Activated CD8-positive, alpha-beta memory T cell treated with anti-CD3 and anti-CD28 coated beads for 4 hours (primary cell): ENCODE data around the gene RNPEPL1.

Source experiments
- DNase-seq, 2 donors: peaks; one replicate each; pipeline ENCODE4 v3.0.0-alpha.2; 2020; ENCODE audit warnings: low read depth in 2 of 2

The RNPEPL1 gene

DNA sequence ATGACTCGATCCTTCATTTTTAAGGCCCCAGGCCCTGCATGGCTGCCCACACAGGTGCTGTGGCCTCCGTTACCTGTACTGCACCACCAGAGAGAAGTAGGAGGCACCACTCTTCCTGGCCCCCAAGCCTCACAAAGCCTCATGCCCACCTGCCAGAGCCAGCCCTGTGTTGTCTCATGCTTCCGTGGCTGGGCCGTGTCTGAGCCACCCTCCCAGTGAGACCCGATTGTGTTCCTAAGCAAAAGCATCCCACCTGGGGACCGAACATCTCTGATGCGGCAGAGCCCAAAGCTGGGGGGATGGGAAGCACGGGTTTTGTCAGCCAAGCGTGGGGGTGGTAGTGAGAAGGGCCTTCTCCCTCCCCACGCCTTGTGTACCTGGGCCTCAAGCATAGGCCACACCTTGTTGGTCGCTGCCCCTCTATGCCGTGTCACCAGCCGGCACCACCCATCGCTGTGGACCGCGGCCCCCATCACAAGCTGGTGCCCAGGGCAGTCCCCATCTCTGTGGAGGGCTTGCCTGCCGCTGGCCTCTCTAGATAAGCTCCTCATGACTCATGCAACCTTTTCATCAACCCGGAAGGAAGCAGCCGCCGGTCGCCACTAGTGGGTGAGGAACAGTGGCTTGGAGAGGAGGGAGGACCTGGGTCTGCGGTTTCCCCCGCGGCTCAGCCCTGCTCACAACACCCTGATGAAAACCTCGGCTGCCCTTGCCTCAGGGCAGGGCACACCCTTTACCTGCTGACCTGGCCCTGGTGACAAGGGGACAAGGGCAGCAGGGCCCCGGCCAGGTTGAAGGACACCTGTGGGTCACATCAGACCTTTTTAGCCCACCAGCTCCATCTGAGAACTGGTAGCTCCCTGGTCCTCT is 2.7 kb upstream of the RNPEPL1 start:
- peak; percentile 79 to 86 for DNase-seq

DNA sequence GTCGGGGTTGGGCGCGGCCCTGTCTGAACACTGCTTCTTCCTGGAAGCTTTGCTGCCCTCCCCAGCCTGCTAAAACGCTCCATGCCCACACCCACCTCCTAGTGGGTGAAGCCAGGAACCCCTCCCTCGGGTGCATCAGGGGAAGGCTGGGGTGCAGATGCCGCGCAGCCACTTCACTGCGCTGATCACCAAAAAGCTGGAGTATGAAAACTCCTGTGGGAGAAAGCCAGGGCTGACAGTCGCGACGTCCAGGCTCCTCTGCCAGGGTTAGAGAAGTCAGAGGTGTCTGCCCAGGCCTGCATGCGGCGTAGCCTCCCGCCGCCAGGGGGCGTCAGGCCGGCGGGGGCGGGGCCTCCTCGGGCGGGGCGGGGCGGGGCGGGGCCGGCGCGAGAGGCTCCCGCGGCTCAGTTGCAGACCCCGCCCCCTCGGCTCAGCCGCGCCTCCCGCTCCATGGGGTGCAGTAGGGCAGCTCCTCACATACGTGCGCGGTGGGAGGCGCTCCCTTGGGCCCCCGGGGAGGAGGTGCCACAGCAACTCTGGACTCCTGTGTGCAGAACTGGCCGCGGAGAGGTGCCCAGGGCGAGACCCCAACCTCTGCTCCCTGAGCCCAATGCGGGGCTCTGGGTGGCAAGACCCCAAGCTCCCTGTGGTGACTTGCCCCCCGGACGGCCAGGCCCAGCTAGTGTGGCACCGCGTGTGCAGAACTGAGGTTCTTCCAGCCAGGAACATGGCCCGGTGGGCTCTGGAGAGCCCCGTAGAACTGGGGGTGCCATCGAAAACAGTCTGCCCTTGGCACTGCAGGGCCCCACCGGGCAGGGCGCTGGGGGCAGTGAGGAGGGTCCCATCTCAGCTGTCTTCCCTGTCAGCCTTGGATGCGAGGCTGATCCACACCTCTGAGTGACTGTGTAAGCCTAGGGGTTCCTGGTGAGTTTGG is 1.8 kb upstream of the RNPEPL1 start:
- peak; percentile 86 to 89 for DNase-seq

GRCh38 chr2:240567137-240567871 is 980 bp upstream of the RNPEPL1 start:
- no peak for DNase-seq

GRCh38 chr2:240568678-240569522 is 616 bp downstream of the RNPEPL1 start:
- DNase-seq: no peak

- no peak for DNase-seq
Observed at GRCh38 chr2:240569523-240569997, 1.3 kb downstream of the RNPEPL1 start.

GRCh38 chr2:240569998-240570530 is 1.8 kb downstream of the RNPEPL1 start:
- DNase-seq: no peak

DNA sequence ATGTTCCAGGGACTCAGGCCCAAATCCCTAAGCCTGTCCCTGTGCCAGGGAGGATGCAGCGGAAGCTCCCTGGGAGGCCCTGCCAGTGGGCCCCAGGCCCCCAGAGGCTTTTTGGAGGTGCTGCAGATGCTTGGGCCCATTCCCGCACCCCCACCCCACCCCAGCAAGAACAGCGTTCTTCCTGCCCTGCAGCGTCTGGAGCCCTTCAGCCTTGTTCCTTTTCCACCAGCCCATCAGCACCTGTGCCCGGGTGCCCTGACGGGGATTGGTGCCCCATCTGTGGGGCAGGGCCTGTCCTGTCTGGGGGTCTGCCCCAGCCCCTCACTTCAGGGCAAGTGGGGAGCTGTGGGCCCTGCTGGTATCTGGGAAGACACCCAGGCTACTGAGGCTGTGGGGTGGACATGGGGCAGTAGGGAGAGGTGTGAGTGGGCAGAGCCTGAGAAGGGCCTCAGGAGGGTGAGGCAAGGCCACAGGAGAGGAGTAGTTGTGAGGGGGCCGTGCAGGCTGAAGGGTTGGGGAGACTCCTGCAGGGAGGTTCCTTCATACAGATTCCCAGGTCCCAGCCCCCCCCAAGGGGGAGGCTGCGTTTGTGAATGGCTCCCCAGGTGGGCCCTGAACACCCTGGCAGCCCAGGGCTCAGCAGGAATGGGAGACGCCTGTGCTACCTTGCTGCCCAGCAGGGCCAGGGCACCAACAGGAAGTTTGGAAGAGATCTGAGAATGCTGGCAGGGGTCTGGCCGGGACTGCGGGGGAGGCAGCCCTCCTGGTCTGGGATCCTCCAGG is 2.4 kb downstream of the RNPEPL1 start:
- DNase-seq: no peak

GRCh38 chr2:240571314-240571973 is 3.2 kb downstream of the RNPEPL1 start:
- DNase-seq: no peak

GRCh38 chr2:240572141-240573031 is 4.1 kb downstream of the RNPEPL1 start:
- DNase-seq: no peak

DNA sequence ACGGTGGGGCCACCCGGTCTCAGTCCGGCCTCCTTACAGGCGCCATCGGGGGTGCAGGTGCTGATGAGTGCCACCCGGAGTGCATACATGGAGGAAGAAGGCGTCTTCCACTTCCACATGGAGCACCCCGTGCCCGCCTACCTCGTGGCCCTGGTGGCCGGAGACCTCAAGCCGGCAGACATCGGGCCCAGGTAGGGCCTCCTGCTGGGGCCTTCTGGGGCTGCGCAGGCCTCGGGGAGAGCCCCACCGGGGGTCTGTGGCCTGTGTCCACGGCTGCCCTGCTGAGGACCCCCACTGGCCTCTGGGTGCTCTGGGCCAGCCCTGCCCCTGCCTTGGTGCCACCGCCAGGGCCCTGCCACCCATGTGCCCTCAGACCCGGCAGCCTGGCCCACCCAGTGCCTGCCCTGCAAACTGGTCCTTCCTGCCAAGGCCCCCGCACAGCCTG is 4.8 kb downstream of the RNPEPL1 start:
- no peak for DNase-seq

- DNase-seq: no peak
Observed at GRCh38 chr2:240573516-240574385, 5.5 kb downstream of the RNPEPL1 start.

DNA sequence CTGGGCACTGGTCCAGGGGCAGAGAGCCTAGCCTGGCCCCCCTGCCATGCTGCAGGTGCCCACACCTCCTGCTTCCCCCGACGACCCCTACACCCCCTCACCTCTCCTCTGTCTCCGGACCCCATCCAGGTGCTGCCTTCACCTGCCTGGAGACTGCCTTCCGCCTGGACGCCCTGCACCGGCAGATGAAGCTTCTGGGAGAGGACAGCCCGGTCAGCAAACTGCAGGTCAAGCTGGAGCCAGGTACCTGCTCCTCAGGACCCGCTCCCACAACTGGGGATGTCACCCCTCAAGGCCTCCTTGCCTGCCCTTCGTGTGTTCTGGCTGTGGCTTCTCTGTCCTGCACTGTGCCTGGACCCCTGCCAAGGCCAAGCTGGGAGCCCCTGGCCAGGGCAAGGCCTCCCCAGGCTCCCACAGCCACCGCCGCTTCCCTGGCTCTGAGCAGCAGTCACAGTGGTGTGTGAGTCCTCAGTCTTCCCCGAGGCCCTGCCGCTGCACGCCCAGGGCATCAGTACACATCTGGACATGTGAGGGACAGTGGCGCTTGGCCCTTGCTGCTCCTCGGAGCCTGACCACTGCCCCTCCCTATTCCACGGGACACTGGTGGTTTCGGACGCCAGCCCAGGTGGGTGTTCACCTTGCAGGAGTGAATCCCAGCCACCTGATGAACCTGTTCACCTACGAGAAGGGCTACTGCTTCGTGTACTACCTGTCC is 6.3 kb downstream of the RNPEPL1 start:
- DNase-seq: no peak

- DNase-seq: no peak
Observed at GRCh38 chr2:240575101-240575965, 7.0 kb downstream of the RNPEPL1 start.

DNA sequence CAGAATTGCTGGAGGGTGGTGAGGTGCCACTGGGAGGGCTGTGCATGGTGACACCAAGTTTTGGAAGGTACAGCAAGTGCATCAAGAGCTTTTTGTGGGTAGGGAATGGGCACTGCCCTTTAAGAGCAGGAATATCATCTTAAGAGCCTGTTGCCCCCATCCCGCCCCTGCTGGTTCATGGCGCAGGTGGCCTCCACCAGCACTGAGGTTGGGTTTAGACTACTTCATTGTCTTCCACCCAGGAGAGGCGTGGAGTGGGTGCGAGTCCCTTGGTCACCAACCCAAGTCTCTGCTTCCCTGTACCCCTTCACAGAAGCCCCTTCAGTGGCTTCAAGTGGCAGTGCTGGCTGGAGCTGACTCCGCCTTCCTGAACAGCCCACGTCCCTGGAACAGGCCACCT is 7.8 kb downstream of the RNPEPL1 start:
- no peak for DNase-seq

DNA sequence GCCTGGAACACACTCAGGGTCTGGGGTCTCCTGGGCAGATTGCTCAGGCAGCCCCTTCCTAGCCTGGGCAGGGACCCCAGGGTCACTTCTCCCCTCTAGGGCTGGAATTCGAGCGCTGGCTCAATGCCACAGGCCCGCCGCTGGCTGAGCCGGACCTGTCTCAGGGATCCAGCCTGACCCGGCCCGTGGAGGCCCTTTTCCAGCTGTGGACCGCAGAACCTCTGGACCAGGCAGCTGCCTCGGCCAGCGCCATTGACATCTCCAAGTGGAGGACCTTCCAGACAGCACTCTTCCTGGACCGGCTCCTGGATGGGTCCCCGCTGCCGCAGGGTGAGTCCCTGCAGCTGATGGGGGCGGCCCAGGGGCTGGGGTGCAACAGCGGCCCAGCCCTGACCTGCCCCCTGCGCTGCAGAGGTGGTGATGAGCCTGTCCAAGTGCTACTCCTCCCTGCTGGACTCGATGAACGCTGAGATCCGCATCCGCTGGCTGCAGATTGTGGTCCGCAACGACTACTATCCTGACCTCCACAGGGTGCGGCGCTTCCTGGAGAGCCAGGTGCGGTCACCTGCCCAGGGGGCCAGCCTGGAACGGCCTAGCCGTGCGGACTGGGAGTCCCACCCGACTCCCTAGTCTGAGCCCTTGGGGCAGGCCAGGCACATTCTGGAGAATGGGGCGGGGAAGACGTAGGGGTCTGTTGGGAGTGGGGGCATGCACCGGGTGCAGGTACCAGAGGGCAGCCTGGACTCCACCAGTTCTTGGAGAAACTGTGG is 8.3 kb downstream of the RNPEPL1 start:
- no peak for DNase-seq
